Mucosa of rectum (tissue), 2 donors: ENCODE measurements around the gene NXPE4.
A peak's percentile ranks its signal among the peaks of the same experiment; 100 is the strongest.

ENCODE experiments used
- H3K27ac ChIP-seq, 2 donors: one replicate each; pipeline ENCODE4 v1.7.0; 2013; ENCODE audit warnings: inconsistent platforms in 2 of 2, low read depth in 2 of 2, low read length in 2 of 2
- H3K27me3 ChIP-seq, 2 donors: one replicate each; pipeline ENCODE4 v1.7.0; 2013; ENCODE audit warnings: low read length in 2 of 2; ENCODE audit not compliant: control insufficient read depth in 2 of 2, insufficient read depth in 2 of 2
- H3K36me3 ChIP-seq, 2 donors: one replicate each; pipeline ENCODE4 v1.7.0; 2013; ENCODE audit warnings: low read length in 2 of 2; ENCODE audit not compliant: control insufficient read depth in 2 of 2, insufficient read depth in 2 of 2
- H3K4me1 ChIP-seq, 2 donors: one replicate each; pipeline ENCODE4 v1.7.0; 2013; ENCODE audit warnings: low read length in 2 of 2, mild to moderate bottlenecking in 1 of 2; ENCODE audit not compliant: control insufficient read depth in 2 of 2, insufficient read depth in 2 of 2
- H3K4me3 ChIP-seq, 2 donors: one replicate each; pipeline ENCODE4 v1.7.0; 2013; ENCODE audit warnings: low read length in 2 of 2
- H3K9ac ChIP-seq, 2 donors: one replicate each; pipeline ENCODE4 v1.7.0; 2013; ENCODE audit warnings: low read length in 2 of 2, low read depth in 1 of 2, mild to moderate bottlenecking in 1 of 2
- H3K9me3 ChIP-seq, 2 donors: one replicate each; pipeline ENCODE4 v1.7.0; 2013; ENCODE audit warnings: low read length in 2 of 2; ENCODE audit not compliant: control insufficient read depth in 2 of 2
- donor health status: healthy.
- donor health status: Normal muscosa, but diverticular disease.

NXPE4 gene

DNA sequence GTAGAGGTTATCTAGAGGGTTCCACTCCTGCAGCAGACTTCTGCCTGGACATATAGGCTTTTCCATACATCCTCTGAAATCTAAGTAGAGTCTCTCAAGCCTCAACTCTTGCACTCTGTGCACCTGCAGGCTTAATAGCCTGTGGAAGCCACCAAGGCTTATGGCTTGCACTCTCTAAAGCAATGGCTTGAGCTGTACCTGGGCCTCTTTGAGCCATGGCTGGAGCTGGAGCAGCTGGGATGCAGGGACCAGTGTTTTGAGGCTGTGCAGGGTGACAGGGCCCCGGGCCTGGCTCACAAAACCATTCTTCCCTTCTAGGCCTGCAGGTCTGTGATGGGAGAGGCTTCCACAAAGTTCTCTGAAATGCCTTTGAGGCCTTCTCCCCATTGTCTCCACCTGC, 2.9 kb upstream of the NXPE4 start:
- Histone ChIP-seq H3K9ac (no peak overlapping the region), H3K4me3 (no peak overlapping the region), H3K4me1 (peaks cover 0 to 13% of the 10 kb centered on the region in 2 donors), H3K27ac (no peak overlapping the region), H3K9me3 (no peaks in the 10 kb centered on the region), H3K36me3 (no peaks in the 10 kb centered on the region), H3K27me3 (no peaks in the 10 kb centered on the region)

DNA sequence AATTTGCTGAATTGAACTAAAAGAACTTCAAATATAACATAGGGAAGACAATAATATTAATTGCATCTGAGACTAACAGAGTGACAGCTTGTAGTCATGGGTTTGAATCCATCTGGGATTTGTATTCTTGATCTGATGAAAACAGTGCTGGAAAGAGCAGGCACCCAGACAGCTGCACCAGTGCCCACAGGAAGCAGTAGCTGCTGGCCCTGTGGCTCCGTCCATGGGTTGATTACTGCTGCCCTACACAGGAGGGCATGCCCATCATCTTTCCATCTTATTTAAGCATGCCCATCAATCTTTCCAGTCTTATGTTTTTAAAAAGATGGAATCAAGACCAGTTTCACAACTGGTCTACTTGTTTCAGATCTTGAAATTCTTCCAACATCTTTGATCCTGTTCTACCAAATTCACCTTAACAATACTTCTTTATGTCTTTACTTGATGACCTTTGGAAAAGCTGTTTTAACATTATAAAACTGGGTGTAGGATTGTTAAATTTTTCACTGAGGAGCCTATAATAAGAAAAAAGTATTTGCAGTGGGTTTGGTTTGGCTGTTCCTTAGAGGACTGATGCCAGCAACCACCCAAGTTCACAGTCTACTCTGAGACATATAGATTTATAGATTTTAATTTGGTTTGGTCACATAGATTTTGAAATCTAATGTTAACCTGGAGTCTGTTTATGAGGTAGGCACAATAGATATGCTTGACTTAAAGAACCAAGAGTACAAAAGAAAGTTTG, 761 bp upstream of the NXPE4 start:
- Histone ChIP-seq H3K4me3 (peak overlapping the region; percentile 56 to 83), H3K36me3 (no peaks in the 10 kb centered on the region), H3K9me3 (no peaks in the 10 kb centered on the region), H3K9ac (no peak overlapping the region), H3K27ac (peak overlapping the region; percentile 61 to 80), H3K27me3 (no peaks in the 10 kb centered on the region), H3K4me1 (peaks cover 0 to 13% of the 10 kb centered on the region in 2 donors)

DNA sequence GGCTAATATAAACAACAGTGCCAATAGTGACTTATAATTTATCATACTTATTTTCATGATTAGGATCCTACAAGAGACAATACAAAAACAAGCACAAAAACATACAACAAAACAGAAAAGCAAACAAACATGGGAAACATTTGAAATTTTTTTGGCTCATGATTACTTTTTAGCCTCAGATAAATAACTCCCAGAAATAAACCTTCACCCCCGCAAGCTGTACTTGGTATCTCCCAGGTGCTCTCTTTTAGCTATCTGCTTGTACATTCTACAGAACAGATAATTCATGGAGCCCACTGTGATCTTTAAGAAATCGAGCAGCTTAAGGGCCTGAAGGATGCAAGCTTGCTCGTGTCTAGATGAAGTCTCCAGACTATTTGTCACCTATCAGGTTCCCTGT, 883 bp downstream of the NXPE4 start:
- peaks cover 4 to 13% of the 10 kb centered on the region in 2 donors for H3K4me1 ChIP-seq
- H3K27ac ChIP-seq = peak overlapping the region; percentile 69 to 74
- H3K36me3 ChIP-seq = peaks cover 5 to 9% of the 10 kb centered on the region in 2 donors
- no peaks in the 10 kb centered on the region for H3K9me3 ChIP-seq
- peak overlapping the region; percentile 72 to 81 for H3K9ac ChIP-seq
- H3K27me3 ChIP-seq = no peaks in the 10 kb centered on the region
- peak overlapping the region; percentile 56 to 83 for H3K4me3 ChIP-seq

DNA sequence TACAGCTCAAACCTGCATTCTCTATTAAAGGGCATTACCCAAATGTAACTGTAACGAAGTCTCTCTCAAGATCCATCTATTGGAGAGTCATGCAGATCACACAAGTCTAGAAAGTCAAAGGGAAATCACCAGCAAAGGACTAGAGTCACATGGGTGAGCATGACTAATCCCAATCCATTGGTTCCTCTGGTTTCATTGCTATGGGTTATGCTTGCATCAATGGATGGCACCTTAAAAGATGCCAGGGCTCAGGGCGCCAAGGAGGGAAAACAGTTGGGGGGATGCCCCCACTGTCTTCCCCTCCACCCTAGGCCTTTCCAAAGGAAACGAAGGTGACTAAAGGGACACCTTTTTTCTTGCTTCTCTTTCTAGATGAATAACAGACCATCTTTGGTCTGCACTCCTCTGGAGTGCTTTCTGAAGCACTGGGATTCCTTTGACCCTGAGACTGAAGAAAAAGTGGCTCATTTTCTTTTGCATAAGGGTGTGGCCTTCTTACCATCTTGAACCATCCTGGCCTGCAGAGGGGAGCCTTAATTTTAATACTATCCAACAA, 8.1 kb downstream of the NXPE4 start:
- H3K27me3 ChIP-seq = no peaks in the 10 kb centered on the region
- H3K9me3 ChIP-seq = peaks cover 7 to 9% of the 10 kb centered on the region in 2 donors
- H3K4me3 ChIP-seq = peak overlapping the region in 1 of 2 donors; percentile 19
- no peak overlapping the region for H3K9ac ChIP-seq
- no peak overlapping the region for H3K27ac ChIP-seq
- H3K36me3 ChIP-seq = peaks cover 55 to 59% of the 10 kb centered on the region in 2 donors
- H3K4me1 ChIP-seq = peaks cover 0 to 4% of the 10 kb centered on the region in 2 donors

DNA sequence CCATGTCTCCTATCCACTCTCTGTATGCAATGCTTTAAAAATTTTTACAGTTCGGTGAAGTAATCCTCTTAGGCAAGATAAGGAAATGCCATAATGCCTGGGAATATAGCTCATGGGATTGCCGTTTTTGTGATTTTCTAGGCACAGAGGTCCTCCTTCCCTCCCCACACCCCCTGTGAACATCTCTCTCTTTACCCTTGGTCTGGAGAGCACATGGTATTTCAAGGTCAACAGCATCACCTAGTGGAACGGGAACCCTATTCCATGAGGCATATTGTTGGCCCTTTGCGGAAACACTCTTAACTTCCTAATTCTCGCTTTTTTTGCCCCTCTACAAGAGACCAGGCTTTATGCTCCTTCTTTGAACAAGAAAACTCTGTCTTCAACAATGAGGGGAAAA, 8.8 kb downstream of the NXPE4 start:
- Histone ChIP-seq H3K36me3 (peaks cover 62 to 66% of the 10 kb centered on the region in 2 donors), H3K27ac (no peak overlapping the region), H3K4me1 (peaks cover 0 to 4% of the 10 kb centered on the region in 2 donors), H3K9ac (no peak overlapping the region), H3K4me3 (no peak overlapping the region), H3K27me3 (no peaks in the 10 kb centered on the region), H3K9me3 (peaks cover 7 to 9% of the 10 kb centered on the region in 2 donors)

DNA sequence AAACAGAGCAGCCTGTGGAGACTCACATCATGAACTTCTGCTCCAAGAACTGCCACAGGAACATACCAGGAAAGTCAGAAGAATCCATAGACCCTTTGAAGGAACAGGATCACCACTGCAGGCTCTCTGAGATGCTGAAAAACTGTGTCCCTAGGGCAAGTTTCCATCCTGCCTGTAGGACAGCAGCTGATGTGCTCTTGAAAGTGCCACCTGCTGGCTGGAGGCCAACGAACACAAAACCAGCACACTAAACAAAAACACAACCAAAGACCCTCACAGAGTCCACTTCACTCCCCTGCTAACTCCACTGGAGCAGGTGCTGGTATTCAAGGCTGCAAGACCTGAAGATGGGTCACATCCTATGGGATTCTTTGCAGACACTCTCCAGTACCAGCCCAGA, 23.9 kb downstream of the NXPE4 start:
- Histone ChIP-seq H3K27me3 (no peaks in the 10 kb centered on the region), H3K9me3 (no peaks in the 10 kb centered on the region), H3K4me1 (no peaks in the 10 kb centered on the region), H3K36me3 (peaks cover 10 to 14% of the 10 kb centered on the region in 2 donors), H3K27ac (no peak overlapping the region), H3K9ac (no peak overlapping the region), H3K4me3 (no peak overlapping the region)

DNA sequence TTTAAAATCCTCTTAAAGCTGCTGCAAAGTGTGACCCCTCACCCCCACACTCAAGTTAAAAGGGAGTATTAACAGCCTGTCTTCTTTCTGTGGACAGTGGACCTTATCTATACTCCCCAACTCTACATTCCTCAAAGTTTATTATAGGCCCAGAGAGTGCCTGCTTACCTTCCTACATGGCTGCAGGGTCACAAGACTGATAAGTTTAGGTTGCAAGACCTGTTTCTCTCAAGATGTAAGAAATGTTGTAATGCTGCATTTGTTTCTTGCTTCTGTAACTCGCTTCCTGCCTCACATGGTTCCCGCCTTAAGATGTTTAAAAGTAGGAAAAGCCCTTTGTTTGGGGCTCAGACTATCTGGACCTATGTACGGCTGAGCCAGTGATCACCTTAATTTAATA, 25.8 kb downstream of the NXPE4 start:
- H3K4me1 ChIP-seq = no peaks in the 10 kb centered on the region
- H3K9me3 ChIP-seq = no peaks in the 10 kb centered on the region
- peaks cover 10 to 14% of the 10 kb centered on the region in 2 donors for H3K36me3 ChIP-seq
- no peak overlapping the region for H3K27ac ChIP-seq
- H3K27me3 ChIP-seq = no peaks in the 10 kb centered on the region
- H3K9ac ChIP-seq = no peak overlapping the region
- no peak overlapping the region for H3K4me3 ChIP-seq

DNA sequence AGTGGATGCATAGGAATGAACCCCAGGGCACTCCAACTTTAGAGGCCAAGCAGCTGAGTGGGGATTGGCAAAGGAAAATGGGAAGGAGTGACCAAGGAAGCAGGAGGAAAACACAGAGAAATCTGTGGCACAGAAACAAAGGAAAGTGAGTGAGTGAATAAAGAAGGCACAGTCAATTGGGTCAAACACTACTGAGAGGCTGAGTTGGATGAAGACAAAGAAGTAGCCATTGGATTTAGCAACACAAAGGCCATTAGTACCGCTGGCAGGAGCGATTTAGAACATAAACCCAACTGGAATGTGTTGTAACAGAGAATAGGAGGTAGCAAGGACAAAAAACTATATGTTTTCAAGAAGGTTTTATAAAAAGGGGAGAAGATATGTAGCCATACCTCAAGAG, 29.3 kb downstream of the NXPE4 start:
- Histone ChIP-seq H3K9ac (no peak overlapping the region), H3K27ac (no peak overlapping the region), H3K27me3 (no peaks in the 10 kb centered on the region), H3K36me3 (peaks cover 4 to 7% of the 10 kb centered on the region in 2 donors), H3K4me1 (peaks cover 0 to 10% of the 10 kb centered on the region in 2 donors), H3K4me3 (no peak overlapping the region), H3K9me3 (no peaks in the 10 kb centered on the region)

DNA sequence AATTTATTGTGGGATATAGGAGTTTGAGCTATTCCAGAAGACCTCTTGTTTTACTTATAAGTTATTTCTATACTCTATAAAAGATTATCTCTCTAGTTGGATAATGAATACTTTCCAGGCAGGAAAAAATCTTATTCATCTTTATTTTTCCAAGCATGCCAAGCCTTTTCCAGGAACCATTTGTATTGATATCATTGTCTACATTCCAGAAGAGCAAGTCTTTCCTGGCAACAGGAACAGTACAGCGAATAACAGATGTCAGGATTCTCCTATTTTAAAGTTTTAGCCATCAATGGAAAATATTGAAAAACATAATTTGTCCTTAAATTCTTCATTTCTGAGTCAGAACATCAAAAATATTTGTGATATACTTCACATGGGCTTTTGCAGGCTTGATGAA, 30.8 kb downstream of the NXPE4 start:
- no peak overlapping the region for H3K27ac ChIP-seq

DNA sequence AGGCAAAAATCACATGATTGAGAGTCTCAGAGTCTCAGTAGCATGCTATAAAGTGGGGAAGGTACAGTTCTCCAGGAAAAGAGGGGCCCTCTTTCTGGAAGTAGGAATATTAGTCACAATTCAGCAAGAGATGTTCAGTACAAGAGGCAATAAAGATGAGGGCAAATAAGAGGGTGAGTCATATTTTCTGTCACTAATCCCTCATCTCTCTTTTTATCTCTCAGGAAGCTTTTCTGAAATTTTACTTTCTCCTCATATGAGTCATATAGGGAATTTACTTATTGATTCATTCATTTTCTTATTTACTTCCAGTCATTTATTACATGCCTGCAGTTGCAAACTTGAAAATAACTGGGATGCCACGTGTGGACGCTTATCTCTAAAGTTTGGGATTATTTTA, 32.5 kb downstream of the NXPE4 start:
- no peaks in the 10 kb centered on the region for H3K36me3 ChIP-seq
- H3K27me3 ChIP-seq = no peaks in the 10 kb centered on the region
- H3K4me1 ChIP-seq = peaks cover 0 to 12% of the 10 kb centered on the region in 2 donors
- H3K9ac ChIP-seq = no peak overlapping the region
- H3K9me3 ChIP-seq = no peaks in the 10 kb centered on the region
- H3K4me3 ChIP-seq = no peak overlapping the region
- H3K27ac ChIP-seq = peak overlapping the region in 1 of 2 donors; percentile 45

More for the DNA sequence above, 30.8 kb downstream of the NXPE4 start:
- Histone ChIP-seq H3K9me3 (no peaks in the 10 kb centered on the region), H3K36me3 (no peaks in the 10 kb centered on the region), H3K9ac (no peak overlapping the region), H3K27me3 (no peaks in the 10 kb centered on the region), H3K4me1 (peaks cover 0 to 12% of the 10 kb centered on the region in 2 donors), H3K4me3 (no peak overlapping the region)
